H54 (cell line): ENCODE data around the gene TKT.
"Not testable (repeated sequence)": the region's sequence is repeated elsewhere in the genome, so short reads cannot be mapped to it uniquely, and the experiment has no call there.

Experiments used
- DNase-seq: peaks from one replicate; pipeline ENCODE4 v3.0.0; 2011; ENCODE audit warnings: low spot score, mixed read lengths; ENCODE audit not compliant: insufficient read length
- FAIRE-seq: peaks from 3 replicates; lab custom pipeline; 2011; peaks lifted over from hg19 to GRCh38; lab: Jason Lieb, UNC
- POLR2A ChIP-seq: IDR thresholded peaks from 2 replicates; pipeline ENCODE4 v1.6.1; 2011; ENCODE audit warnings: low read depth, mild to moderate bottlenecking, low read length

TKT gene

GRCh38 chr3:53269888-53270880 lies 14.4 kb upstream of the TKT start:
- DNase-seq (peak; percentile 96), FAIRE-seq (peak; percentile 96)
- no peak; the same call in 1 of the 2 replicates for TF ChIP-seq POLR2A

DNA sequence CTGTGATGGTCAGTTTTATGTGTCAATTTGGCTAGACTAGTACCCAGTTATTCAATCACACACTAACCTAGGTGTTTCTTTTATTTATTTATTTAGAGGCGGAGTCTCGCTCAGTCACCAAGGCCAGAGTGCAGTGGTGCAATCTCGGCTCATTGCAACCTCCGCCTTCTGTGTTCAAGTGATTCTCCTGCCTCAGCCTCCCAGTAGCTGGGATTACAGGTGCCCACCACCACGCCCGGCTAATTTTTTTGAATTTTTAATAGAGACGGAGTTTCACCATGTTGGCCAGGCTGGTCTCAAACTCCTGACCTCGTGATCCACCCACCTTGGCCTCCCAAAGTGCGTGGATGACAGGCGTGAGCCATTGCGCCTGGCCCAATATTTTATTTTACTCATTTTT lies 13.4 kb upstream of the TKT start:
- DNase-seq, FAIRE-seq: not testable (repeated sequence)

DNA sequence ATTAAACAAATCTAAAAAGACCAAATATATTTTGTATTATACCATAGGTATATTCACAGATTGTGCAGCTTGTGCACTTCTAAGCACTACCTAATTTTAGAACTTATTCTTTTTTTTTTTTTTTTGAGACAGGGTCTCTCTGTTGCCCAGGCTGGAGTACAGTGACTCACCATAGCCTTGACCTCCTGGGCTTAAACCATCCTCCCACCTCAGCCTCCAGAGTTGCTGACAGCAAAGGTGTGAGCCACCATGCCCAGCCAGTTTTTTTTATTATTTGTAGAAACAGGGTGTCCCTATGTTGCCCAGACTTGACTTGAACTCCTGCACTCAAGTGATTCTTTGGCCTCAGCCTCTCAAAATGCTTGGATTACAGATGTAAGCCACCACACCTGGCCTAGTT lies 11.9 kb upstream of the TKT start:
- DNase-seq: no peak
- no peak for FAIRE-seq

DNA sequence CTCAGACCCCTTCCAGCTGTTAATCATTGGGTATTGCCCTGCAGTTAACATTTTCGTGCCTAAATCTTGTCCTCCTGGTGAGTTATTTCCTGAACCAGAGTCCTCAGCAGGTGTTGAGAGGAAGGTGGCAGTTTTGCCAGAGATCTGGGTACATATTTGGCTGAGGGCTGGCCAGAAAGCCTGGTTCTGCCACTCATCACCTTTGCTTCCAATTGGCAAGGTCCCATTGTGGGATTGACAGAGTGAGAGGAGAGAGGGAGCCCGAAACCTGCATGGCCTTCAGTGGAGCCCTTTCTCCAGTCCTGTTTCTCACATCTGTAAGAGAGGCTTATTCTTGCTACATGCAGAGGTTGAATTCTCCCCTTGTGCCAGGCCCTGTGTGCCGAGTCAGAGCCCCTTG lies 8.9 kb upstream of the TKT start:
- FAIRE-seq: no peak
- TF ChIP-seq POLR2A: no peak
- no peak for DNase-seq

More for the DNA sequence above, 11.9 kb upstream of the TKT start:
- TF ChIP-seq POLR2A: no peak

- DNase-seq: no peak
- no peak for TF ChIP-seq POLR2A
- FAIRE-seq: no peak
These were observed 8.1 kb upstream of the TKT start for GRCh38 chr3:53263907-53264306.

DNA sequence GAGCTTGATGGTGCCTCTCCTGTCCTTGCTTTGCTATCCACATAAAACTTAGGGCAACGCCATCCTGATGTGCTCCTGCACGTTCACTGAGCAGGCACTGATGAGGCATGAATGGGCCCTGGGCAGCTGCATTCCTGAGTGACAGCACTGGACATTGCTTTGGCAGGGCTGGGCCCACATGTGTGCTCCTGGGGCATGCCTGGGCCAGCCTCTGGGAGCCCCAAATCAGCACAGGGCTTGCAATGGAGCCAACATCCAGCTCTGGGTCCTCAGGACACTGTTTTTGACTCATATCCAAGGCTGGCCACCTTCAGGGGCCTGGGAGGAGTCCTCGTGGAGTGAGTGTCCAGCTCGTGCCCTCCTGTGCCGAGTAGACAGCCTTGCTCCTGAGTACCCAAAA lies 5.9 kb upstream of the TKT start:
- FAIRE-seq (no peak), DNase-seq (no peak)
- TF ChIP-seq POLR2A: no peak

DNA sequence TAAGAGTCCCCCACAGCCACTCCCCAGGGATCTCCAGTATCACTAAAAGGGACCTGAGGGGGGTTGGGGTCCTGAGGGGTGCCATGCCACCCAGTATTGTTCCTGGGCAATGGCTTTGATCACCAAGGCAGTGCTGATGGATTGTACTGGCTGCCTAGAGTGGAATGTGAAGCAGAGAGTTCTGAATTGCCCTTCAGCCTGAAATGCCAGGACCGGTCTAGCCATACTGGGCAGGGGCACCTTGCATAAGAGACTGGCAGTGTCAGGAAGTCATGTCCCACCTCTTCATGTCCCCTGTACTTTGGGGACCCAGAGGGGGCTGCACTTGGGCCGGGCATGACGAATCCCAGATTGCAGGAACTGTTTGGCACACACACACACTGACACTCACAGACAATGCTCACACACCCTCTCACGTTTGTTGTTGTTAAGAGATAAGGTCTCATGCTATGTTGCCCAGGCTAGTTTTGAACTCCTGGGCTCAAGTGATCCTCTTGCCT lies 4.5 kb upstream of the TKT start:
- FAIRE-seq: no peak

GRCh38 chr3:53259427-53260259 lies 3.8 kb upstream of the TKT start:
- DNase-seq (no peak), FAIRE-seq (no peak)
- no peak for TF ChIP-seq POLR2A

More for the DNA sequence above, 4.5 kb upstream of the TKT start:
- TF ChIP-seq POLR2A: no peak
- DNase-seq: no peak

GRCh38 chr3:53258600-53259426 lies 3.0 kb upstream of the TKT start:
- DNase-seq: no peak
- no peak for TF ChIP-seq POLR2A
- no peak for FAIRE-seq

GRCh38 chr3:53257465-53257864 lies 1.6 kb upstream of the TKT start:
- FAIRE-seq: no peak
- no peak for TF ChIP-seq POLR2A
- no peak for DNase-seq

DNA sequence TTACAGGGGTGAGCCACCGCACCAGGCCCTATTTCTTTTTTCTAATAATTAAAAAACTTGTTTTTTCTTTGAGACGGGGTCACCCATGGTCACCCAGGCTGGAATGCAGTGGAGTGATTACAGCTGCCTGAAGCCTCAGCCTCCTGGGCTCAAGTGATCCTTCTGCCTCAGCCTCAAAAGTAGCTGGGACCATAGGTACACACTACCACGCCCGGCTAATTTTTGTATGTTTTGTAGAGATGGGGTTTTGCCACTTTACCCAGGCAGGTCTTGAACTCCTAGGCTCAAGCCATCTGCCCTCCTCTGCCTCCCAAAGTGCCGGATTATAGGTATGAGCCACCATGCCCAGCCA lies 858 bp upstream of the TKT start:
- FAIRE-seq (no peak), DNase-seq (no peak)
- no peak for TF ChIP-seq POLR2A

DNA sequence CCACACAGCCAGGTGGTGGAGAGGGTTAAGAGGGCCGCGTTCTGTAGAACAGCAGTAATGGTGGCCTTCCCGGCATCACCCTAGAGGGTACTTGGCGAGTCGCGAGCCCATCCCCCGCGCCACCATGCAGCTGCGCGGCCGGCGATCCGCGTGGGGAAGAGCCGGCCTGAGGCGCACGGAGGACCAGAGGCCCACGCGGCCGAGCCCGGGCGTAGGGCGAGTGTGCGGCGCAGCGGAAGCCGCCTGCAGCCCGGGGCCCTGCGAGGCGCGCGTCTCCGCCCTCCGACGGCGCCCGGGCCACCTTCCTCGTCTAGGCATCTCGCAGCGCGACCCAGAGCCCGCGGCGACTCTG lies 423 bp downstream of the TKT start:
- no peak for DNase-seq
- no peak for FAIRE-seq

More for the DNA sequence above, 423 bp downstream of the TKT start:
- TF ChIP-seq POLR2A: no peak
